Gastrocnemius medialis (tissue), 4 donors: ENCODE data around the gene NCOA6.

Source experiments
- POLR2A ChIP-seq, 2 donors: fragments of 450-650 bp; IDR thresholded peaks; one replicate each; pipeline ENCODE4 v1.6.1; 2017; ENCODE audit warnings: antibody characterized with exemption in 2 of 2, mild to moderate bottlenecking in 2 of 2, moderate library complexity in 2 of 2
- TF ChIP-seq, protein P1 (sequence below), 5 experiments: fragments of 450-650 bp in 3 of 5; fragments of 200-600 bp in 2 of 5; sonication (generic) in 2 of 5; IDR thresholded peaks in 4 of 5; conservative IDR thresholded peaks in 1 of 5; 1 replicate in 4 of 5; 2 replicates in 1 of 5; pipeline ENCODE4 v1.5.1; 2016 to 2019; ENCODE audit warnings: antibody characterized with exemption in 5 of 5, mild to moderate bottlenecking in 3 of 5, moderate library complexity in 3 of 5

DNA sequence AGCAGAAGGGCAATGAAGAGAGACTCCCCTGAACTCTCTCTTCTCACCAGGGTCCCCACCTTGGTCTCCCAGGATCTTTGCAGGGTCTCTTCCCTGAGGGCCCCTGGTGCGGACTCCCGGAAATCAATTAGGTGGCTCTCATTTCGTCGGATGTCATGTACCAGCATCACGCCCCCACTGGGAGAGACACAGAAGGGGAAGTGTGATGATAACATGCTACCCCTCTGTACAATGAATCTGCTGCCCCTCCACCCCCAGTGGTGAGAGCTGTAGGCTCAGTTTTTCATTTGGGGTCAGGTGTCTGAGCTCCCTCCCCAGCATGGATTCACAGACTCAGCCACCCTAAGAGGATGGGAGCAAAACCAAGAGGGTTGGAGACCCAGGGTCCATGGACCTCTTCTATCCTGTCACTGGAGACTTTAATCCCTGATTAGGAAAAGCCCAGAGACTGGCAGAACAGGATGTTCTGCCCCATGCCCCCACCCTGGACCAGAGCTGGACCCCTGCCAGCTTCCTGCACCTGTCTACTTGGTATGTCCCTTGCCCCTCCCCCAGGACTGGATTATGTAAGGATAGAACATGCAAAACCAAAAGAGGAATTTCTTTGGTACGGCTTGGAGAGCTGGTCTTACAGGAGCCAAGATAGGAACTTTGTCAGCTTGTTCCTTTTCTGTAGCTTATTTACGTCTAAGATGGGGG is 36.1 kb upstream of the NCOA6 start:
- TF ChIP-seq POLR2A (IDR thresholded peaks at IDR 0.05) = no peak
- TF ChIP-seq, protein P1, sequence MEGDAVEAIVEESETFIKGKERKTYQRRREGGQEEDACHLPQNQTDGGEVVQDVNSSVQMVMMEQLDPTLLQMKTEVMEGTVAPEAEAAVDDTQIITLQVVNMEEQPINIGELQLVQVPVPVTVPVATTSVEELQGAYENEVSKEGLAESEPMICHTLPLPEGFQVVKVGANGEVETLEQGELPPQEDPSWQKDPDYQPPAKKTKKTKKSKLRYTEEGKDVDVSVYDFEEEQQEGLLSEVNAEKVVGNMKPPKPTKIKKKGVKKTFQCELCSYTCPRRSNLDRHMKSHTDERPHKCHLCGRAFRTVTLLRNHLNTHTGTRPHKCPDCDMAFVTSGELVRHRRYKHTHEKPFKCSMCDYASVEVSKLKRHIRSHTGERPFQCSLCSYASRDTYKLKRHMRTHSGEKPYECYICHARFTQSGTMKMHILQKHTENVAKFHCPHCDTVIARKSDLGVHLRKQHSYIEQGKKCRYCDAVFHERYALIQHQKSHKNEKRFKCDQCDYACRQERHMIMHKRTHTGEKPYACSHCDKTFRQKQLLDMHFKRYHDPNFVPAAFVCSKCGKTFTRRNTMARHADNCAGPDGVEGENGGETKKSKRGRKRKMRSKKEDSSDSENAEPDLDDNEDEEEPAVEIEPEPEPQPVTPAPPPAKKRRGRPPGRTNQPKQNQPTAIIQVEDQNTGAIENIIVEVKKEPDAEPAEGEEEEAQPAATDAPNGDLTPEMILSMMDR (IDR thresholded peaks at IDR 0.05 in 4 of 5, conservative IDR thresholded peaks at IDR 0.05 in 1 of 5) = no peak
